Ectodermal cell (in vitro differentiated cells): Measurements from ENCODE around the gene WNT1.
A peak's percentile ranks its signal among the peaks of the same experiment; 100 is the strongest.

Experiments
- H3K27ac ChIP-seq: 2 replicates; pipeline ENCODE4 v1.7.0; 2013; ENCODE audit warnings: mild to moderate bottlenecking, low read depth, low read length; ENCODE audit not compliant: insufficient read depth, poor library complexity, severe bottlenecking
- H3K27me3 ChIP-seq: 2 replicates; pipeline ENCODE4 v1.7.0; 2013; ENCODE audit warnings: mild to moderate bottlenecking, low read length; ENCODE audit not compliant: insufficient read depth, control insufficient read depth, poor library complexity, severe bottlenecking
- H3K36me3 ChIP-seq: one replicate; pipeline ENCODE4 v1.7.0; 2013; ENCODE audit warnings: low read length; ENCODE audit not compliant: control insufficient read depth, insufficient read depth
- H3K4me1 ChIP-seq: one replicate; pipeline ENCODE4 v1.7.0; 2013; ENCODE audit warnings: low read length; ENCODE audit not compliant: control insufficient read depth, insufficient read depth
- H3K4me3 ChIP-seq: 2 replicates; pipeline ENCODE4 v1.7.0; 2013; ENCODE audit warnings: low read depth, low read length, control low read depth; ENCODE audit not compliant: insufficient read depth
- H3K9me3 ChIP-seq: 2 replicates; pipeline ENCODE4 v1.7.0; 2013; ENCODE audit warnings: mild to moderate bottlenecking, low read length, moderate library complexity; ENCODE audit not compliant: control insufficient read depth
- WGBS, 2 experiments: methylation state at CpG; one replicate each; pipeline ENCODE4 v1.1.7; 2013; ENCODE audit warnings: missing lambda C conversion rate in 2 of 2; 5-methylcytosine and 5-hydroxymethylcytosine counted together

The WNT1 gene

GRCh38 chr12:48970702-48971334 is 7.3 kb upstream of the WNT1 start:
- H3K4me1 ChIP-seq = peaks cover 32% of the 10 kb centered on the region
- no peaks in the 10 kb centered on the region for H3K9me3 ChIP-seq
- H3K27ac ChIP-seq = no peak overlapping the region
- H3K36me3 ChIP-seq = no peaks in the 10 kb centered on the region
- peaks cover 75% of the 10 kb centered on the region for H3K27me3 ChIP-seq
- H3K4me3 ChIP-seq = peak overlapping the region; percentile 48
- 11 to 13% methylated on average over 10 of the region's 10 CpGs for WGBS, 2 experiments

DNA sequence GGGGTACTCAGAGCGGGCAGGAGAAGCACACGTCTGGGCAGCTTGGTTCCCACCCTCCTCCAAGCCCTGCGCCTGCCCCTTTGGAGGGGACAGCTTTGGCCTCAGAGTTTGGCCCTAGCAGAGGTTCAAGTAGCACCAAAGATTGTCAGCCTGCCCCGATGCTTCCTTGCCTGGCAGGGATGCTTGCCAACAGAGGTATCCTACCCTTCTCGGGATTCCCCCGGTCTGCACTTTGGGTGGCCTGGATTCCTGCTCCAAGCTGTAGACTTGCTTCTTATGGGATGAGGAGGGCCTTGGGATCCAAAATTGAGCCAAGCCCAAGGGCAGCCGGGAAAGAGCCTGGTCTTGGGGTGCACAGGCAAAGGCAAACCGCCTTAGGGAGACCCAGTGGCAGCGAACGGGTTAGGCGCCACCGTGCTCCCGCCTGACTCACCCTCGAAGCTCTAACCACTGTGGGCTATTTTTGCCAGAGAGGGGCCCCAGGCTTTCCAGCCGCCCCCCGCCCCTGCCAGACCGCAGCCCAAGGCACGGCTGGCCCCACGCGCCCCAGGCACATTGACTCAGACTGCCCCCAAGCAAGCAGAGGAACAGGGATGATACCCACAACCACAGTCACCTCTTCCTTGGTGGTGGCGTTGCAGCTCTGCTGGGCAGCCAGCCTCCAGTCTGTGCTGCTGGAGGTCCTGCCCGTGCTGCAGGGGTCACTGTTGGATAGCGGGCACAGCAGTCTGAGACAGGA is 5.7 kb upstream of the WNT1 start:
- Histone ChIP-seq H3K4me3 (peak overlapping the region; percentile 48), H3K27me3 (peaks cover 91% of the 10 kb centered on the region), H3K27ac (no peak overlapping the region), H3K36me3 (no peaks in the 10 kb centered on the region), H3K4me1 (peaks cover 34% of the 10 kb centered on the region), H3K9me3 (no peaks in the 10 kb centered on the region)
- WGBS, 2 experiments = 70 to 78% methylated on average over 23 of the region's 23 CpGs

- H3K27ac ChIP-seq = no peak overlapping the region
- 73 to 81% methylated on average over 3 of the region's 3 CpGs for WGBS, 2 experiments
- H3K36me3 ChIP-seq = no peaks in the 10 kb centered on the region
- H3K4me1 ChIP-seq = peaks cover 35% of the 10 kb centered on the region
- H3K27me3 ChIP-seq = peaks cover 97% of the 10 kb centered on the region
- no peak overlapping the region for H3K4me3 ChIP-seq
- H3K9me3 ChIP-seq = no peaks in the 10 kb centered on the region
Observed at GRCh38 chr12:48972952-48973483, 5.1 kb upstream of the WNT1 start.

DNA sequence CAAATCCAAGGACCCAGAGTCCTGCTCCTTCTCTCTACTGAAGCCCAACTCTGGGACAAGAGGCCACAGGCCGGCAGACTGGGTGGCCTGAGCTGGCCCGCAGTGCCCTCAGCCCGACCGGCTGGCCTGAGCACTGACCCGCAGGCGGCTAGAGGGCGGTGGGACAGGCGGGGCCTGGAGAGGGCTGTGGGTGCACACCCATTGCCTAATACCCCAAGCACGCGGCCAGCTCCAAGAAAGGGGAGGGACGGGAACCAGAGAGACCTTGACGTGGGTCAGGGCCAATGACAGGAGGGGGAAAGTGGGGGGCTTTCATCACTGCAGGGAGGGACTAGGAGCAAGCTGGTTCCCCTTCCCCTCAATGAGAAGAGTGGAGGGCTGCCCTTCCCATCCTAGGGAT is 4.6 kb upstream of the WNT1 start:
- Histone ChIP-seq H3K36me3 (no peaks in the 10 kb centered on the region), H3K9me3 (no peaks in the 10 kb centered on the region), H3K4me3 (no peak overlapping the region), H3K4me1 (peaks cover 32% of the 10 kb centered on the region), H3K27ac (no peak overlapping the region), H3K27me3 (peaks cover 97% of the 10 kb centered on the region)
- 47 to 52% methylated on average over 12 of the region's 12 CpGs for WGBS, 2 experiments

DNA sequence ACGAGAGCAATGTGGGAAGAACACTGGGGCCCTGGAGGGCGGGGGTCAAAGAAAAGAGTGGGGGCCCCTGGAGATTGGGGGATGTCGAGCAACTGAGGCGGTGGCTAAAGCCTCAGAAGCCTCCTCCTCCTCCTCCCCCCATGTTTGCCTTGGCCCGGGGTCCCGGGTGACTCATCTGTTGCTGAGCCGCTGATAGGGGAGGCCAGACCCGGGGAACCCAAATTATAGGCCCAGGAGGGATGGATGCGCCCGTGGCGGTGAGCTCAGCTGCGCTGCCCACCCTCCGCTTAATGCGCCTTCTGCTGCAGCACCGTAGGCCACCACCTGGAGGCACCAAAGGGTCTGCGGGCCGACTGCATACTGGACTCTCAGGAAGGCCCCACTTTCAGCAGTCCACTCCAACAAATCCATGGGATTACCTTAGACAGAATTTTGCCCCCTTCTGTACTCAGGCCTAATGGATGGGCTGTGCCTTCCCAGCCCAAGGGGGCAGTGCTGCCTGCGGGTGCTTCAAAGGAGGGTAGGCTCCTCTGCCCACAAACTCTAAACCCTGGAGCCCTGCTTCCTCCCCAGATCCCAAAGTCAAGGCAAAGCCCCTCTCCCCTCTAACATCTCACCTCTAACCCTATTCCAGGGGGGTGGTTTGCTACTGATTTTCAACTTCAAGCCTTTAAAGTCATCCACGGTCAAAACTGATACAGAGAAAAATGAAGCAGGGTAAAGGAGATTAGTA is 4.0 kb upstream of the WNT1 start:
- Histone ChIP-seq H3K9me3 (no peaks in the 10 kb centered on the region), H3K4me3 (no peak overlapping the region), H3K27me3 (peaks cover 100% of the 10 kb centered on the region), H3K36me3 (no peaks in the 10 kb centered on the region), H3K27ac (no peak overlapping the region), H3K4me1 (peaks cover 26% of the 10 kb centered on the region)
- WGBS, 2 experiments = 20 to 22% methylated on average over 19 of the region's 19 CpGs

GRCh38 chr12:48977290-48978281 is 536 bp upstream of the WNT1 start:
- Histone ChIP-seq H3K4me1 (peaks cover 31% of the 10 kb centered on the region), H3K36me3 (peaks cover 6% of the 10 kb centered on the region), H3K9me3 (no peaks in the 10 kb centered on the region), H3K27ac (no peak overlapping the region), H3K4me3 (peak overlapping the region; percentile 57), H3K27me3 (peaks cover 100% of the 10 kb centered on the region)
- WGBS, 2 experiments = 21 to 22% methylated on average over 50 of the region's 50 CpGs

- Histone ChIP-seq H3K4me1 (peaks cover 41% of the 10 kb centered on the region), H3K27me3 (peaks cover 100% of the 10 kb centered on the region), H3K27ac (no peak overlapping the region), H3K4me3 (peak overlapping the region; percentile 57), H3K36me3 (peaks cover 6% of the 10 kb centered on the region), H3K9me3 (no peaks in the 10 kb centered on the region)
- WGBS, 2 experiments = 4 to 6% methylated on average over 45 of the region's 45 CpGs
Observed at GRCh38 chr12:48978741-48979601, 849 bp downstream of the WNT1 start.

DNA sequence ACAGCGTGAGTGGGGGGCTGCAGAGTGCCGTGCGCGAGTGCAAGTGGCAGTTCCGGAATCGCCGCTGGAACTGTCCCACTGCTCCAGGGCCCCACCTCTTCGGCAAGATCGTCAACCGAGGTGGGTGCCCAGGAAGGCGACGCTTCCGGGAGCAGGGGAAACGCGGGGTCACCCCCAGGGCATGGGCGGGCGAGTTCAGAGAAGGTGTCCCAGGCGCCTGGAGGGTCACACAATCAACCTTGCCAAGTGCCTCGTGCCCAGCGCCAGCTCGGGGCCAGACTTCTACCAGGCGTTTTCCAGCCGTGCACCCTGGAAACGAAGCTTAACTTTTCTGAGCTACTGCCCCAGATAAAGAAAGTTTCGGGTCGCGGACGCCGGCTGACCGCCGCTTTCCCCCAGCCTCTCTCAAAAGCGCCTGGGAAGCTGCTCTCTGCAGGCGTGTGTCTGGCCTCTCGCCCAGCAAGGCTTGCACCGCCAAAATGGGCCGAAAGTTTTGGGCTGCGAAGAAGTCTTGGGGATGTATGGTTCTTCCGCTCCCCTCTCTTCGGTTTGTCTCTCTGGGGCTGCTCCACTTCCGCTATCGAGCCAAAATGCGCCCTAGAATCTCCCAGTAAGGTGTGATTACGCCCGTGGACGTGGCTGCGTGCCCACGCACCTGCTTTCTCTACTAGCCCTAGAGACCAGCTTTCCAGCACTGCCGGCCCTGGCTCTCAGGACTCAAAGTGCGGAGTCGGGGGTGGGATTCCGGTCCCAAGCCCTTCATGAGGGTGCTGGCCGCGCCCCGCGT is 1.7 kb downstream of the WNT1 start:
- Histone ChIP-seq H3K27me3 (peaks cover 100% of the 10 kb centered on the region), H3K27ac (no peak overlapping the region), H3K4me1 (peaks cover 43% of the 10 kb centered on the region), H3K36me3 (peaks cover 6% of the 10 kb centered on the region), H3K4me3 (peak overlapping the region; percentile 57), H3K9me3 (no peaks in the 10 kb centered on the region)
- WGBS, 2 experiments = 3 to 4% methylated on average over 55 of the region's 55 CpGs
